A673 (cell line): ENCODE data around the gene PCDHGB1.

ENCODE experiments used
- CTCF ChIP-seq: fragments of 300-800, 200-600 bp; sonication (generic); conservative IDR thresholded peaks from 2 replicates; pipeline ENCODE4 v1.5.1; 2017; ENCODE audit warnings: low read depth, mild to moderate bottlenecking, antibody characterized with exemption, low read length, moderate library complexity, mixed read lengths
- EZH2 ChIP-seq: fragments of 200-600 bp; sonication (generic); IDR thresholded peaks from 2 replicates; pipeline ENCODE4 v1.6.1; 2017; ENCODE audit warnings: borderline replicate concordance, low read depth, mild to moderate bottlenecking, mixed read lengths, antibody characterized with exemption, low read length; ENCODE audit not compliant: poor library complexity, severe bottlenecking

- TF ChIP-seq CTCF (no peak), EZH2 (no peak)
Observed at GRCh38 chr5:141384471-141385267, 34.8 kb downstream of the PCDHGB1 start.
